Caco-2 (cell line): ENCODE results near the gene LORICRIN. TPM values are rescaled to one million over a fixed set of nuclear protein-coding genes. Genes with fewer than 3 reads are reported as not detected.

ENCODE experiments used
- BruUV-seq: library from RNA; stranded (reverse); fragments of 400-500 nt; replicated peaks from 2 replicates; lab custom pipeline; 2021; lab: Mats Ljungman, UMichigan
- CTCF ChIA-PET: fragments of 300-600 bp; sonication (Branson Sonifier 250); formaldehyde crosslinking; loops from one replicate; lab custom pipeline; 2022; ENCODE audit warnings: antibody characterized with exemption; lab: Charles Lee
- POLR2A ChIA-PET: fragments of 300-600 bp; sonication (Branson Sonifier 250); formaldehyde crosslinking; loops from one replicate; lab custom pipeline; 2022; ENCODE audit warnings: antibody characterized with exemption; lab: Charles Lee
- DNase-seq, 2 experiments: peaks; one replicate each; pipeline versions ENCODE4 v3.0.0 to v3.0.0-alpha.2; 2020 to 2022
- H3K27me3 ChIP-seq: replicated peaks from 2 replicates; pipeline ENCODE4 v1.6.0; 2011; ENCODE audit warnings: low read length; ENCODE audit not compliant: control insufficient read depth, insufficient read depth
- H3K36me3 ChIP-seq: 2 replicates; pipeline ENCODE4 v1.5.1; 2011; ENCODE audit warnings: low read length; ENCODE audit not compliant: control insufficient read depth, insufficient read depth
- H3K4me1 ChIP-seq: fragments of 250-450 bp; sonication (Bioruptor Pico); 2 replicates; pipeline ENCODE4 v1.5.1; 2020; ENCODE audit warnings: mild to moderate bottlenecking
- H3K4me3 ChIP-seq: 2 replicates; pipeline ENCODE4 v1.5.1; 2011; ENCODE audit warnings: low read depth, mild to moderate bottlenecking, control low read depth, low read length
- H3K9me3 ChIP-seq: fragments of 250-450 bp; sonication (Bioruptor Pico); 2 replicates; pipeline ENCODE4 v1.5.1; 2020; ENCODE audit warnings: mild to moderate bottlenecking, moderate library complexity
- H3K27ac Mint-ChIP-seq: one replicate; pipeline ENCODE4 v1.8.0; 2022; ENCODE audit warnings: mixed read lengths; ENCODE audit not compliant: unreplicated experiment
- H3K27me3 Mint-ChIP-seq: one replicate; pipeline ENCODE4 v1.8.0; 2022; ENCODE audit warnings: mixed read lengths; ENCODE audit not compliant: insufficient read depth, unreplicated experiment
- H3K36me3 Mint-ChIP-seq: one replicate; pipeline ENCODE4 v1.8.0; 2022; ENCODE audit warnings: mild to moderate bottlenecking, mixed read lengths; ENCODE audit not compliant: insufficient read depth, unreplicated experiment
- H3K4me1 Mint-ChIP-seq: one replicate; pipeline ENCODE4 v1.8.0; 2022; ENCODE audit warnings: low read depth, mixed read lengths; ENCODE audit not compliant: unreplicated experiment
- H3K4me3 Mint-ChIP-seq: one replicate; pipeline ENCODE4 v1.8.0; 2022; ENCODE audit warnings: mild to moderate bottlenecking, moderate library complexity, mixed read lengths; ENCODE audit not compliant: unreplicated experiment
- H3K9me3 Mint-ChIP-seq: one replicate; pipeline ENCODE4 v1.8.0; 2022; ENCODE audit warnings: mixed read lengths; ENCODE audit not compliant: unreplicated experiment
- CTCF ChIP-seq, 2 experiments: fragments of 200-600 bp in 1 of 2; IDR thresholded peaks; 1 replicate in 1 of 2; 2 replicates in 1 of 2; pipeline versions ENCODE4 v1.5.1 to v1.8.0; 2011 to 2022; ENCODE audit warnings: antibody characterized with exemption in 1 of 2, control low read depth in 1 of 2, inconsistent platforms in 1 of 2, low read depth in 1 of 2, low read length in 1 of 2, mild to moderate bottlenecking in 1 of 2, moderate library complexity in 1 of 2; ENCODE audit not compliant: insufficient read depth in 1 of 2, severe bottlenecking in 1 of 2, unreplicated experiment in 1 of 2
- intact Hi-C: fragments of 100-400 bp; cut with micrococcal nuclease; formaldehyde crosslinking; loops from one replicate; pipeline ENCODE4 v1.10.0; 2022; ENCODE audit not compliant: unreplicated experiment
- total RNA-seq: library from RNA; stranded (reverse); gene quantifications from 2 replicates; pipeline ENCODE4 v1.2.3, GENCODE V29; 2022

LORICRIN gene
- total RNA-seq, 1 experiment from 2014 or later, result not detected

DNA sequence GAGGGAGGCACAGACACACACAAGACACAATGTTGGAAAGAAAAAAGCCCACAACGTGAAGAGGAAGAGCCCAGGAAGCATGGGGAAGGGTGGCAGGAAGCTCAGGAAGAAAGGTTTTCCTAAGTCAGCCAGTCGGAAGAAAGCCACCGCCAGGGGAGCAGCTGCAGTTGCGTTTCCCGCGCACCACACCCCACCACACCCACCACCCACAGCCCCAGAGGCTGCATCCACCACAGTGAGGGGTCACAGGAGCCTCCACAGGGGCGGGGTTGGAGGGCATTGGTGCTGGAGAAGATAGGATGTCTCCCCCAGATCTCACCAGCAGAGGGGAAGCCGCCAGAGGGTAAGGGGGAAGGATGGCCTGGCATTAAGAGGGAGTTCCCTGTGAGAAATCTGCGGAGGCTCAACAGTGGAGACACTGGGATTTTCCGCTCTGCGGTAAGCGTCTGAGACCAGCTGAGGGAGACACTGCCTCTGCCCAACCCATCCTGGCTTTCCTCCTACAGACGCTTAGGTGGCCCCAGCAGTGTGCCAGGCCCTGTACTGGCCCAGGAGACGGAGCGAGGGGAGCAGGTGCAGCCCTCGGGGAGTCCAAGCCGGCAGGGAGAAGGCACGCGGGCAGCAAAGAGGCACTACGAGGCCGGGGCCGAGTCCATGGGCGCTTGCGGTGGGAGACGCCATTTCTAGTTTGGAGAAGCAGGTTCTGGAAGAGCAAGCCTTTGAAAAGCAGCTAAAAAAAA, 33.4 kb downstream of the LORICRIN start:
- Histone ChIP-seq H3K4me1 (0 out of 2 replicates have a peak, but pooled peaks cover 9% of the 10 kb centered on the region), H3K27me3 (no peaks in the 10 kb centered on the region), H3K4me3 (no peak overlapping the region), H3K9me3 (no peaks in the 10 kb centered on the region), H3K36me3 (no peaks in the 10 kb centered on the region)
- TF ChIP-seq CTCF (IDR thresholded peaks at IDR 0.05; ENCODE audit: insufficient read depth in 1 of 2, low read depth in 1 of 2, low read length in 1 of 2, severe bottlenecking in 1 of 2, unreplicated experiment in 1 of 2), result no peak
- H3K27me3 Mint-ChIP-seq, result peaks cover 13% of the 10 kb centered on the region
- ChIA-PET CTCF (no interaction called here), POLR2A (no interaction called here)
- DNase-seq, result no peak
- H3K36me3 Mint-ChIP-seq, result no peaks in the 10 kb centered on the region
- no peaks in the 10 kb centered on the region for H3K9me3 Mint-ChIP-seq
- H3K27ac Mint-ChIP-seq, result peak overlapping the region; percentile 8
- intact Hi-C loops, result no loop called here
- H3K4me1 Mint-ChIP-seq, result no peaks in the 10 kb centered on the region
- BruUV-seq, result no TSS peak
- H3K4me3 Mint-ChIP-seq, result peak overlapping the region; percentile 18

GRCh38 chr1:153293480-153293775, 33.9 kb downstream of the LORICRIN start:
- H3K27me3 Mint-ChIP-seq, result peaks cover 13% of the 10 kb centered on the region
- CTCF ChIA-PET, result no interaction called here
- H3K36me3 Mint-ChIP-seq, result no peaks in the 10 kb centered on the region
- no peaks in the 10 kb centered on the region for H3K9me3 Mint-ChIP-seq
- TF ChIP-seq CTCF (IDR thresholded peaks at IDR 0.05; ENCODE audit: insufficient read depth in 1 of 2, low read depth in 1 of 2, low read length in 1 of 2, severe bottlenecking in 1 of 2, unreplicated experiment in 1 of 2), result no peak
- no peak overlapping the region for H3K4me3 Mint-ChIP-seq
- intact Hi-C loops, result no loop called here
- Histone ChIP-seq H3K27me3 (no peaks in the 10 kb centered on the region), H3K36me3 (no peaks in the 10 kb centered on the region), H3K4me3 (no peak overlapping the region), H3K4me1 (0 out of 2 replicates have a peak, but pooled peaks cover 9% of the 10 kb centered on the region), H3K9me3 (no peaks in the 10 kb centered on the region)
- no peak overlapping the region for H3K27ac Mint-ChIP-seq
- BruUV-seq, result no TSS peak
- no peaks in the 10 kb centered on the region for H3K4me1 Mint-ChIP-seq
- no peak for DNase-seq
- POLR2A ChIA-PET, result no interaction called here

DNA sequence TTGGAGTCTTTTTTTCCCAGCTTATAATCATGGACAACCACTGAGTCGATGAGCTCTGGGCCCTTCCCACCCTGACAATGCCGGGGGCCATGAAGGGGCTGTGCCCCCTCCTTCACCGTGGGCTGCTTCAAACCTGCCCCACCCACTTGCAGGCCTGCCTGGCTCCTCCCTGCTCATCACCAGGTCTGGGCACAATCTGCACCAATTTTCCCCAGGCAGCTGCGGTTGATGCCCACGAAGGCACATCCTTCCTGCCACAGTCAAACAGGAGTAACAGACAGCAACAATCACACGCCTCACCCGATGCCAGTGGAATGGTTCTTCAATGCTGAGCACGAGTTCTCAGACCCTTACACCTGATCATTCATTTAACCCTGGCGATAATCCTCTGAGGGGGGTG, 34.4 kb downstream of the LORICRIN start:
- H3K4me1 ChIP-seq, result 0 out of 2 replicates have a peak, but pooled peaks cover 9% of the 10 kb centered on the region
- no peaks in the 10 kb centered on the region for H3K27me3 ChIP-seq
- no peak overlapping the region for H3K4me3 ChIP-seq
- Mint-ChIP-seq H3K27me3 (peaks cover 13% of the 10 kb centered on the region), H3K4me1 (no peaks in the 10 kb centered on the region), H3K9me3 (no peaks in the 10 kb centered on the region), H3K36me3 (no peaks in the 10 kb centered on the region), H3K27ac (no peak overlapping the region), H3K4me3 (no peak overlapping the region)
- ChIA-PET CTCF (no interaction called here), POLR2A (no interaction called here)
- H3K9me3 ChIP-seq, result no peaks in the 10 kb centered on the region
- no peak for TF ChIP-seq CTCF (IDR thresholded peaks at IDR 0.05; ENCODE audit: insufficient read depth in 1 of 2, low read depth in 1 of 2, low read length in 1 of 2, severe bottlenecking in 1 of 2, unreplicated experiment in 1 of 2)
- H3K36me3 ChIP-seq, result no peaks in the 10 kb centered on the region
- intact Hi-C loops, result no loop called here
- DNase-seq, result no peak
- no TSS peak for BruUV-seq
